Measurements from ENCODE around the gene ANAPC15. TPM values are rescaled to one million over a fixed set of nuclear protein-coding genes. Genes with fewer than 3 reads are reported as not detected.

ANAPC15 gene
- total RNA-seq, 1 experiment from 2014 or later, result 65.6 TPM

DNA sequence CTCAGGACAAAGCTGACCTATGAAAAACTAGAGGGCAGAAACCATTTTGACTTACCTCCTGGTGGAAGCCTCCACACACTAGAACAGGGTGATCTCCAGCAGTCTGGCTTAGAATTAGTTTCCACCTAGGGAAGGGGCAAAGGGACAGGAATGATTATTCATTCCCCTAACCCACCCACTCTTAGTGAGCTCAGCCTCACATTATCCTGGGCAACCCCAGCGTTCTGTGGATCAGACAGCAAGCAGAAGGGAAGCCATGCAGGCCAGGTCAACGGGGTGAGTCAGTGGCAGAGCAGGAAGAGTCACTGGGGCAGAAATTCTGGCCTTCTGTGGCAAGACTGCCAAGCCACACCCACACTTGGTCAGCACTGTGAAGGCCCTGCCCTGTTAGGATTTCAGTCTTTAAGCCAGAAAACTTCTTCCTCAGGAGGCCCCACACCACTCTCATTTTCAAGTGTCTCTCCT, 42.7 kb downstream of the ANAPC15 start:
- H3K4me2 ChIP-seq (ENCODE audit: low read length), result peak overlapping the region; percentile 66
- H3K36me3 ChIP-seq (ENCODE audit: control insufficient read depth in 1 of 2, insufficient read depth in 2 of 2, low read length in 2 of 2), result peaks cover 2 to 7% of the 10 kb centered on the region in 2 experiments; a peak in 3 of 4 replicates
- intact Hi-C loops (cut with micrococcal nuclease), result no loop called here

More for the DNA sequence above, 42.7 kb downstream of the ANAPC15 start:
- ChIA-PET CTCF (no interaction called here), POLR2A (interaction anchor here (0.6 kb wide), 1 partner anchor 13 kb away, joined by 6 read pairs; no protein-coding TSS in a partner anchor), RAD21 (ENCODE audit: low non-redundant PET in 1 of 2, low total read pairs in 2 of 2, uncharacterized antibody in 2 of 2, unreplicated experiment in 2 of 2) (no interaction called here)
- Histone ChIP-seq H3K4me1 (ENCODE audit: control insufficient read depth in 1 of 2, insufficient read depth in 2 of 2, low read length in 2 of 2) (peaks cover 48 to 57% of the 10 kb centered on the region in 2 experiments), H3K9me3 (ENCODE audit: control insufficient read depth in 1 of 2, insufficient read depth in 1 of 2, low read depth in 1 of 2, low read length in 2 of 2) (no peaks in the 10 kb centered on the region), H3K9me2 (ENCODE audit: insufficient read depth) (no peaks in the 10 kb centered on the region), H3K4me3 (replicated peaks in 1 of 2; ENCODE audit: low read depth in 1 of 2, low read length in 2 of 2) (peak overlapping the region in 1 of 2 experiments; percentile 27; a peak in 3 of 4 replicates), H3K27me3 (ENCODE audit: insufficient read depth, low read length) (no peaks in the 10 kb centered on the region), H3K9ac (ENCODE audit: low read length) (peak overlapping the region; percentile 50), H2AFZ (ENCODE audit: low read depth, low read length, poor library complexity, severe bottlenecking) (no peak overlapping the region), H3K27ac (ENCODE audit: low read depth, low read length) (peak overlapping the region; percentile 43), H4K20me1 (ENCODE audit: insufficient read depth) (no peaks in the 10 kb centered on the region), H3K79me2 (ENCODE audit: insufficient read depth, low read length) (peaks cover 94% of the 10 kb centered on the region)
- no TSS peak for BruUV-seq (replicated peaks)
- peak; percentile 87 for ATAC-seq
- no peak for TF ChIP-seq SRF (IDR thresholded peaks at IDR 0.05; ENCODE audit: low read depth)
- peak; percentile 67 for TF ChIP-seq SP1 (IDR thresholded peaks at IDR 0.05; ENCODE audit: low read depth)
- no peak for TF ChIP-seq POLR2A (IDR thresholded peaks at IDR 0.05; ENCODE audit: borderline replicate concordance, extremely low read depth, insufficient read depth, insufficient read length)
- TF ChIP-seq MAX (IDR thresholded peaks at IDR 0.05), result peak; percentile 62
- TF ChIP-seq JUND (IDR thresholded peaks at IDR 0.05), result no peak
- TF ChIP-seq EGR1 (IDR thresholded peaks at IDR 0.05; ENCODE audit: low read depth), result no peak
- 0 out of 2 replicates have a peak, but pooled peaks have one; percentile 27 for TF ChIP-seq CEBPB (IDR thresholded peaks at IDR 0.05; ENCODE audit: low read depth)
- TF ChIP-seq, protein P1, sequence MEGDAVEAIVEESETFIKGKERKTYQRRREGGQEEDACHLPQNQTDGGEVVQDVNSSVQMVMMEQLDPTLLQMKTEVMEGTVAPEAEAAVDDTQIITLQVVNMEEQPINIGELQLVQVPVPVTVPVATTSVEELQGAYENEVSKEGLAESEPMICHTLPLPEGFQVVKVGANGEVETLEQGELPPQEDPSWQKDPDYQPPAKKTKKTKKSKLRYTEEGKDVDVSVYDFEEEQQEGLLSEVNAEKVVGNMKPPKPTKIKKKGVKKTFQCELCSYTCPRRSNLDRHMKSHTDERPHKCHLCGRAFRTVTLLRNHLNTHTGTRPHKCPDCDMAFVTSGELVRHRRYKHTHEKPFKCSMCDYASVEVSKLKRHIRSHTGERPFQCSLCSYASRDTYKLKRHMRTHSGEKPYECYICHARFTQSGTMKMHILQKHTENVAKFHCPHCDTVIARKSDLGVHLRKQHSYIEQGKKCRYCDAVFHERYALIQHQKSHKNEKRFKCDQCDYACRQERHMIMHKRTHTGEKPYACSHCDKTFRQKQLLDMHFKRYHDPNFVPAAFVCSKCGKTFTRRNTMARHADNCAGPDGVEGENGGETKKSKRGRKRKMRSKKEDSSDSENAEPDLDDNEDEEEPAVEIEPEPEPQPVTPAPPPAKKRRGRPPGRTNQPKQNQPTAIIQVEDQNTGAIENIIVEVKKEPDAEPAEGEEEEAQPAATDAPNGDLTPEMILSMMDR (IDR thresholded peaks at IDR 0.05 in 2 of 3, conservative IDR thresholded peaks at IDR 0.05 in 1 of 3; ENCODE audit: borderline replicate concordance in 1 of 3, insufficient read depth in 1 of 3, low read depth in 2 of 3, low read length in 2 of 3), result no peak
- TF ChIP-seq EZH2 (IDR thresholded peaks at IDR 0.05), result no peak
- TF ChIP-seq POLR2AphosphoS5 (IDR thresholded peaks at IDR 0.05; ENCODE audit: low read depth, low read length), result peak; percentile 66
- TF ChIP-seq RAD21 (IDR thresholded peaks at IDR 0.05; ENCODE audit: low read depth), result no peak
- TF ChIP-seq YY1 (IDR thresholded peaks at IDR 0.05; ENCODE audit: extremely low read depth, insufficient replicate concordance, low read depth, low read length), result peak; percentile 23
- TF ChIP-seq FOSL1 (IDR thresholded peaks at IDR 0.05; ENCODE audit: low read depth), result no peak; the same call in 1 of the 2 replicates
- TF ChIP-seq CBX3 (IDR thresholded peaks at IDR 0.05; ENCODE audit: low read depth), result peak; percentile 26; the same call in 1 of the 2 replicates
- peak; percentile 51 for DNase-seq (ENCODE audit: low read depth, low spot score)

Data from HCT116 (cell line).